Subcutaneous adipose tissue (tissue), 4 donors: ENCODE results near the gene ATP8B4. TPM values are rescaled to one million over a fixed set of nuclear protein-coding genes. Genes with fewer than 3 reads are reported as not detected.

Experiments used
- CTCF ChIP-seq: fragments of 450-650 bp; IDR thresholded peaks from one replicate; pipeline ENCODE4 v1.5.1; 2016; ENCODE audit warnings: low read depth, mild to moderate bottlenecking, control low read depth, antibody characterized with exemption, moderate library complexity
- total RNA-seq, 4 donors: library from RNA; depleted of rRNA; stranded (reverse); fragments of >200 nt; gene quantifications; one replicate each; pipeline ENCODE4 v1.1.0, GENCODE V29; 2016

The ATP8B4 gene
- total RNA-seq, 4 donors from 2014 or later: 39.9 to 75.3 (median 65.9) TPM

DNA sequence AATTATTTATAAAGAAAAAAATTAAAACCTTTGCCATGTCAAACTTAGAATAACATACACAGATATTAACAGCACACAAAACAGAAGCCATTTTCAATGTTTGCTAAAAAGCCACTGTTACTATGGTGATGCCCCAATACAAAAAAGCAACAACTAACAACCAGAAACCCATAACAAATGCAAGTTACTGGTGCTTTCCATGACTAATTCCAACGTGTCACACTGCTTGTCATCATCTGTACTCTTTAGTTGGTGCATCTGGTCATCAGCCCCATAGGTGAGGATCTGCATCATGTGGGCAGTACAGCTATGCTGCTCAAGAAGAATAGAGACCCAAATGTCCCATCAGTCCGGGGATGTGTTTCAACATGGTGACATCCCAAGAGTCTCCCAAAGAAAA is 52.8 kb downstream of the ATP8B4 start:
- TF ChIP-seq CTCF: no peak

DNA sequence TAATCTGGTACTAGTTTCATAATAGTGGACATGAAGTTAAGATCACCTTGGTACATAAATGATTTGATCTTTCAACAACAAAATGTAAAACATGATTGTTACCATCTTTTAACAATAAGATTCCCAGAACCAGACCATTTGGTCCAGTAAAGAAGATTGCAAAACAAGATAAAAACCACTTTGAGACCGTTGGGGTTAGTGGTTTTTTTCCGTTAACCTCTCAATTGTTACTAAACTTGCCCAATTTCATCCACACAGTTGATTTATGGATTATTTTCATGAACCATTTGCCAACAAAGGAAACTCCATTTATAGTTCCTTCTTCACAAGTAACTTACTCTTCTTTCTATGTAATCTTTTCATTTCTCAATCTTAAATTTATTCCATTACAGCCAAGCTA is 53.8 kb downstream of the ATP8B4 start:
- TF ChIP-seq CTCF: no peak

- TF ChIP-seq CTCF: no peak
These were observed 54.4 kb downstream of the ATP8B4 start for GRCh38 chr15:50064673-50065072.

DNA sequence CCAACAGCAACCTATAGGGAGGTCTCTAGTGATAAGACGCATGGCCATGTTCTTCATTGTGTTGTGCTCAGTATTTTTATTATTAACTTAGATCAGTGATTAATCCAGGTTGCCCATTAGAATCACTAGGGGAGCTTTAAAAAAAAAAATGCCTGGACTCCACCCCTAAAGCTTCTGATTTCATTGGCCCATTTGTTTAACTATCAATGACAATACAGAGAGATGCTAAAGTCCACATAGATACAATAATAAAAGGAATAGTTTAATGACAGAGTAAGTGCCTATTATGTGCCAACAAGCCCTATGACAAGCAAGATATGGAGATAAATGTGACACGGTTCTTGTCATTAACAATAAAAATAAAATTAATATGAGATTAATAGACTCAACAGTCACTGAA is 55.8 kb downstream of the ATP8B4 start:
- no peak for TF ChIP-seq CTCF

GRCh38 chr15:50061503-50061902 is 57.5 kb downstream of the ATP8B4 start:
- TF ChIP-seq CTCF: no peak

- TF ChIP-seq CTCF: no peak
These were observed 59.1 kb downstream of the ATP8B4 start for GRCh38 chr15:50059883-50060282.

DNA sequence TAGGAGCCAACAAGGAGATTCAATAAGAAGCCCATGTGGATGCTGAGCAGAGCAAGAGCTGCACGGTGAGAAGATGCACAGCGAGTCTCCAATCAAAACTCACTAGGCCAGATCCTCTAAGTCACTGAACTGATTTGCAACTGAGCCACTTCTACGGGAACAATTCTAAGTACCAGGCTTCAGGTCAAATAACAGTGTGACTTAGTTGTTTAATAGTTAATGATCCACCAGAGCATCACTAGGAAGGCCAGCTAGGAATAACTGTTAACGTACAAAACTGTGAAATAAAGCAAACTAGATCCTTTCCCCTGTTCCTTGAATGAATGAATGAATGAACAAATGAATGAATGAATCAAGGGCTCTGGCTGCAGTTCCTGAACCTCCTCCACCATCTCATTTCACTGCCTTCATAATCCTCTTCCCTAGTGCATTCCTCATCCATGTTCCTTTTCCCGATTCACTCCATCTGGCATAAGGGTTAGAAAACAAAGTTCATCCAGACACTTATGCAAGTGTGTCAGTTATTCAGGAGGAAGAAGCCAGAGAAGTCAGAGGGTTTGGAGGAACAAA is 59.7 kb downstream of the ATP8B4 start:
- TF ChIP-seq CTCF: no peak
